Measurements from ENCODE around the gene HARS1. TPM values are rescaled to one million over a fixed set of nuclear protein-coding genes. Genes with fewer than 3 reads are reported as not detected.
"Not testable (repeated sequence)": the region's sequence is repeated elsewhere in the genome, so short reads cannot be mapped to it uniquely, and the experiment has no call there.

HARS1 gene
- total RNA-seq, 4 donors from 2014 or later: 44.3 to 74.0 (median 62.9) TPM

DNA sequence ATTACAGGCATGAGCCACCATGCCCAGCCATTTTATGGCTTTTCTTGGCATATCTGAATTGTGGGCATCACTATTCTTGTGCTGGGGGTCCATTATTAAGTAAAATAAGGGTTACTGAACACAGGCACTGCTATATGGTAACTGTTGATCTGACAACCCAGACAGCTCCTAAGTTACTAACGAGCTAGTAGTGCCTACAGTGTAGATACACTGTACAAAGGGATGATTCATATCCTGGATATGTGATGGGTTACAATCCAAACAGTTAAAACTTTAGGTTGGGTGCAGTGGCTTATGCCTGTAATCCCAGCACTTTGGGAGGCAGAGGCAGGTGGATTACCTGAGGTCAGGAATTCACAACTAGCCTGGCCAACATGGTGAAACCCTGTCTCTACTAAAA lies 62.5 kb downstream of the HARS1 start:
- no peaks in the 10 kb centered on the region for H3K27me3 ChIP-seq
- H3K4me3 ChIP-seq: no peak overlapping the region
- TF ChIP-seq, protein P1, sequence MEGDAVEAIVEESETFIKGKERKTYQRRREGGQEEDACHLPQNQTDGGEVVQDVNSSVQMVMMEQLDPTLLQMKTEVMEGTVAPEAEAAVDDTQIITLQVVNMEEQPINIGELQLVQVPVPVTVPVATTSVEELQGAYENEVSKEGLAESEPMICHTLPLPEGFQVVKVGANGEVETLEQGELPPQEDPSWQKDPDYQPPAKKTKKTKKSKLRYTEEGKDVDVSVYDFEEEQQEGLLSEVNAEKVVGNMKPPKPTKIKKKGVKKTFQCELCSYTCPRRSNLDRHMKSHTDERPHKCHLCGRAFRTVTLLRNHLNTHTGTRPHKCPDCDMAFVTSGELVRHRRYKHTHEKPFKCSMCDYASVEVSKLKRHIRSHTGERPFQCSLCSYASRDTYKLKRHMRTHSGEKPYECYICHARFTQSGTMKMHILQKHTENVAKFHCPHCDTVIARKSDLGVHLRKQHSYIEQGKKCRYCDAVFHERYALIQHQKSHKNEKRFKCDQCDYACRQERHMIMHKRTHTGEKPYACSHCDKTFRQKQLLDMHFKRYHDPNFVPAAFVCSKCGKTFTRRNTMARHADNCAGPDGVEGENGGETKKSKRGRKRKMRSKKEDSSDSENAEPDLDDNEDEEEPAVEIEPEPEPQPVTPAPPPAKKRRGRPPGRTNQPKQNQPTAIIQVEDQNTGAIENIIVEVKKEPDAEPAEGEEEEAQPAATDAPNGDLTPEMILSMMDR (IDR thresholded peaks at IDR 0.05): no peak
- no peak for TF ChIP-seq POLR2A (IDR thresholded peaks at IDR 0.05)
- no peak overlapping the region for H3K27ac ChIP-seq
- whole genome bisulfite sequencing, 2 donors: 12 to 20% methylated on average over 1 of the region's 1 CpG
- peaks cover 6 to 27% (median 19%) of the 10 kb centered on the region in 3 donors for H3K4me1 ChIP-seq
- no peaks in the 10 kb centered on the region for H3K36me3 ChIP-seq
- no peaks in the 10 kb centered on the region for H3K9me3 ChIP-seq
- DNase-seq: no peak
- intact Hi-C loops (cut with DNase I): no loop called here

- H3K27me3 ChIP-seq: no peaks in the 10 kb centered on the region
- no peak for DNase-seq
- 85 to 100% methylated on average over 6 of the region's 6 CpGs for WGBS, 2 donors
- intact Hi-C loops (cut with DNase I): no loop called here
- no peaks in the 10 kb centered on the region for H3K9me3 ChIP-seq
- TF ChIP-seq, protein P1 (IDR thresholded peaks at IDR 0.05): no peak
- no peak overlapping the region for H3K27ac ChIP-seq
- peaks cover 6 to 20% (median 12%) of the 10 kb centered on the region in 3 donors for H3K4me1 ChIP-seq
- H3K4me3 ChIP-seq: no peak overlapping the region
- no peaks in the 10 kb centered on the region for H3K36me3 ChIP-seq
Observed at GRCh38 chr5:140627972-140628371, 63.2 kb downstream of the HARS1 start.

- H3K27ac ChIP-seq; intact Hi-C loops (cut with DNase I); H3K27me3 ChIP-seq; DNase-seq; H3K4me1 ChIP-seq; H3K36me3 ChIP-seq; H3K4me3 ChIP-seq; H3K9me3 ChIP-seq: not testable (repeated sequence)
- 79 to 80% methylated on average over 8 to 10 of the region's 10 CpGs for WGBS, 2 donors
Observed at GRCh38 chr5:140624886-140625285, 66.3 kb downstream of the HARS1 start.

Small RNA genes within 50 kb of the gene (small RNA-seq; reads per million reads assigned to genes)
- gene VTRNA1-1 (43.1 to 105 (median 78.8) reads per million in 4 donors), gene VTRNA1-2 (9.3 to 26.1 (median 20.4) reads per million in 4 donors), gene VTRNA1-3 (0.15 to 3.1 (median 1.7) reads per million in 4 donors)

Other genes with a start within 250 kb of the HARS1 start
- gene EIF4EBP3, start 143.7 kb downstream of the HARS1 start, total RNA-seq: 10 to 100 TPM in 1 of 4 donors, 1 to 10 TPM in 3; 3.0 to 12.4 (median 6.2) TPM
- 10 to 100 TPM; 17.4 to 22.3 (median 21.0) TPM for gene SRA1, start 133.9 kb downstream of the HARS1 start, total RNA-seq
- gene APBB3, start 126.8 kb downstream of the HARS1 start, total RNA-seq: 10 to 100 TPM in 1 of 4 donors, 1 to 10 TPM in 3; 3.4 to 10.5 (median 6.5) TPM
- gene SLC35A4, start 126.5 kb downstream of the HARS1 start, total RNA-seq: 10 to 100 TPM; 41.4 to 56.9 (median 52.6) TPM
- gene CD14, start 58.2 kb downstream of the HARS1 start, total RNA-seq: 10 to 100 TPM in 3 of 4 donors, 1 to 10 TPM in 1; 7.6 to 58.1 (median 30.9) TPM
- 10 to 100 TPM; 18.4 to 46.7 (median 28.2) TPM for gene TMCO6, start 51.9 kb downstream of the HARS1 start, total RNA-seq
- gene NDUFA2, start 43.7 kb downstream of the HARS1 start, total RNA-seq: 10 to 100 TPM; 31.3 to 56.3 (median 42.5) TPM
- gene IK, start 43.5 kb downstream of the HARS1 start, total RNA-seq: 100 to 1,000 TPM in 1 of 4 donors, 10 to 100 TPM in 3; 44.9 to 110 (median 79.8) TPM
- gene WDR55, start 26.5 kb downstream of the HARS1 start, total RNA-seq: 10 to 100 TPM; 24.2 to 29.5 (median 25.4) TPM
- gene DND1, start 17.8 kb downstream of the HARS1 start, total RNA-seq: under 1 TPM in 2 of 4 donors, not detected in 2; 0.19 to 0.75 TPM
- 10 to 100 TPM; 13.3 to 24.2 (median 22.8) TPM for gene HARS2, start 85 bp upstream of the HARS1 start, total RNA-seq
- 10 to 100 TPM; 25.2 to 52.4 (median 41.3) TPM for gene ZMAT2, start 9.1 kb upstream of the HARS1 start, total RNA-seq
- not detected for gene PCDHA1, start 94.8 kb upstream of the HARS1 start, total RNA-seq
- not detected for gene PCDHA2, start 103.5 kb upstream of the HARS1 start, total RNA-seq
- gene PCDHA3, start 109.7 kb upstream of the HARS1 start, total RNA-seq: under 1 TPM in 3 of 4 donors, not detected in 1; 0.09 to 0.19 (median 0.18) TPM
- gene PCDHA4, start 115.7 kb upstream of the HARS1 start, total RNA-seq: under 1 TPM; 0.18 to 0.38 (median 0.27) TPM
- under 1 TPM in 3 of 4 donors, not detected in 1; 0.09 to 0.19 (median 0.15) TPM for gene PCDHA5, start 130.2 kb upstream of the HARS1 start, total RNA-seq
- under 1 TPM in 3 of 4 donors, not detected in 1; 0.19 to 0.27 (median 0.21) TPM for gene PCDHA6, start 136.6 kb upstream of the HARS1 start, total RNA-seq
- under 1 TPM in 2 of 4 donors, not detected in 2; 0.15 to 0.19 TPM for gene PCDHA7, start 142.9 kb upstream of the HARS1 start, total RNA-seq
- gene PCDHA8, start 149.8 kb upstream of the HARS1 start, total RNA-seq: under 1 TPM in 1 of 4 donors, not detected in 3; 0.19 TPM
- gene PCDHA9, start 157.0 kb upstream of the HARS1 start, total RNA-seq: under 1 TPM in 1 of 4 donors, not detected in 3; 0.19 TPM
- gene PCDHA10, start 164.5 kb upstream of the HARS1 start, total RNA-seq: under 1 TPM; under 0.01 to 0.15 (median 0.08) TPM
- gene PCDHA11, start 177.6 kb upstream of the HARS1 start, total RNA-seq: under 1 TPM in 3 of 4 donors, not detected in 1; under 0.01 to 0.11 (median 0.04) TPM
- under 1 TPM in 2 of 4 donors, not detected in 2; 0.15 to 0.26 TPM for gene PCDHA12, start 183.9 kb upstream of the HARS1 start, total RNA-seq
- under 1 TPM in 1 of 4 donors, not detected in 3; 0.19 TPM for gene PCDHA13, start 190.8 kb upstream of the HARS1 start, total RNA-seq
- under 1 TPM in 3 of 4 donors, not detected in 1; 0.06 to 0.27 (median 0.19) TPM for gene PCDHAC1, start 234.9 kb upstream of the HARS1 start, total RNA-seq